GM12873 (cell line): ENCODE results near the gene PTPRC.

ENCODE experiments used
- TF ChIP-seq, protein P1 (sequence below): IDR thresholded peaks from 2 replicates; pipeline ENCODE4 v1.5.1; 2012; ENCODE audit warnings: low read depth, mild to moderate bottlenecking, moderate library complexity, low read length, control low read depth; ENCODE audit not compliant: insufficient read depth; ENCODE audit errors: missing control alignments

PTPRC gene

DNA sequence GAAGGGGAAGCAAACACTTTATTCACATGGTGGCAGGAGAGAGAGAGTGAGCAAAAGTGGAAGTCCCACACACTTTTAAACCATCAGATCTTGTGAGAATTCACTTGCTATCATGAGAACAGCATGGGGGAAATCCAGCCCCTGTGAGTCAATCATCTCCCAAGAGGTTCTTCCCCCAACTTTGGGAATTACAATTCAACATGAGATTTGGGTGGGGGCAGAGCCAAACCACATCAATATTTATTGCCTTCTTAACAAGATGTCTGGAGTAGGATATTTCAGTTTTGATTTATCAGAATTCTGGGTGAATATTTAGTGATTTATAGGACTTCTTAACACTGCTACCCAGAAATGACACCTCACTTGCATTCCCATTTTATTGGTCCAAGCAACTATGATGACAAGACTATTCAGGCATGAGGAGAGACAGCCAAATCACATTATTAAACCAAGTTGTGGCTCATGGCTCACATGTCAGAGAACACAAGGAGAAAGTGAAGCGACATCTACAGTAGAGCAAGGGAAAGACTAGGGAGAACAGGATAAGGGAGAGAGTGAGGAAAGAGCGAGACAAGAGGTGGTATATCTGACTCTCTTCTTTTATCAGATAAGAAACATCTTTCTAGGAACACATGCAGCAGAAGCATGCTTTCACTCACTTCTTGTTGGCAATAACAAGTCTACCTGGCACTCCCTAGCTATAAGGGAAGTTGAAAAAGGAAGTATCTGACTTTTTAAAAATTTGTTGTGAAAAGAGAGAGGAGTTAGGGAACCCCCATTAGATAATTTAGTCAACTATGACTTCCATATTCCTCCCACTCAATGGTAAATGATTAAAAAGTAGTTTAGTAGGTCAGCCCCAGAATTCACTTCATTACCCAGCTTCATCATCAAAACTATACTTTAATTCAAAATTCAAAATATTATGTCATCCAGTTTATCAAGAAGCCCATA is 36.6 kb upstream of the PTPRC start:
- TF ChIP-seq, protein P1, sequence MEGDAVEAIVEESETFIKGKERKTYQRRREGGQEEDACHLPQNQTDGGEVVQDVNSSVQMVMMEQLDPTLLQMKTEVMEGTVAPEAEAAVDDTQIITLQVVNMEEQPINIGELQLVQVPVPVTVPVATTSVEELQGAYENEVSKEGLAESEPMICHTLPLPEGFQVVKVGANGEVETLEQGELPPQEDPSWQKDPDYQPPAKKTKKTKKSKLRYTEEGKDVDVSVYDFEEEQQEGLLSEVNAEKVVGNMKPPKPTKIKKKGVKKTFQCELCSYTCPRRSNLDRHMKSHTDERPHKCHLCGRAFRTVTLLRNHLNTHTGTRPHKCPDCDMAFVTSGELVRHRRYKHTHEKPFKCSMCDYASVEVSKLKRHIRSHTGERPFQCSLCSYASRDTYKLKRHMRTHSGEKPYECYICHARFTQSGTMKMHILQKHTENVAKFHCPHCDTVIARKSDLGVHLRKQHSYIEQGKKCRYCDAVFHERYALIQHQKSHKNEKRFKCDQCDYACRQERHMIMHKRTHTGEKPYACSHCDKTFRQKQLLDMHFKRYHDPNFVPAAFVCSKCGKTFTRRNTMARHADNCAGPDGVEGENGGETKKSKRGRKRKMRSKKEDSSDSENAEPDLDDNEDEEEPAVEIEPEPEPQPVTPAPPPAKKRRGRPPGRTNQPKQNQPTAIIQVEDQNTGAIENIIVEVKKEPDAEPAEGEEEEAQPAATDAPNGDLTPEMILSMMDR: no peak

GRCh38 chr1:198604975-198605374 is 33.9 kb upstream of the PTPRC start:
- TF ChIP-seq, protein P1: no peak

GRCh38 chr1:198605406-198605805 is 33.4 kb upstream of the PTPRC start:
- TF ChIP-seq, protein P1: no peak

DNA sequence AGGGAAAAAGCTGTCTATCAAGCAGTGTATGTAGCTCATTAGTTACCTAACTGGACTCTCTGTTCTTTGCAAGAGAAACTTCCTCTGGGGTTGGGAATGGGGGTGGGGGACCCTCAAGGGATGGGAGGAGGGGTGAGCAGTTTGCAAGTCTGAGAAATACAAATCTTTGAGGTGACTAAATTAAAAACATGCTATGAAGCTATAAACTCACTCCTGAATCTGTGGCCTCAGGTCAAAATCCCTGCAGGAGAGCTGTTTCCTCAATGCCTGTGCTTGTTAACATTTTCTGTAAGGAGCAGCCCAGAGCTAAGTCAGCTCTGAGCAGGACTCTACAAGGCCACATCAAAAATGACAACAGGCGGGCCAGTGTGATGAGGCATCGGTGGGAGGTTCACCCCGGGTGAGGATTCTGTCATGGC is 32.8 kb upstream of the PTPRC start:
- TF ChIP-seq, protein P1: no peak

GRCh38 chr1:198607714-198608113 is 31.1 kb upstream of the PTPRC start:
- TF ChIP-seq, protein P1: no peak

DNA sequence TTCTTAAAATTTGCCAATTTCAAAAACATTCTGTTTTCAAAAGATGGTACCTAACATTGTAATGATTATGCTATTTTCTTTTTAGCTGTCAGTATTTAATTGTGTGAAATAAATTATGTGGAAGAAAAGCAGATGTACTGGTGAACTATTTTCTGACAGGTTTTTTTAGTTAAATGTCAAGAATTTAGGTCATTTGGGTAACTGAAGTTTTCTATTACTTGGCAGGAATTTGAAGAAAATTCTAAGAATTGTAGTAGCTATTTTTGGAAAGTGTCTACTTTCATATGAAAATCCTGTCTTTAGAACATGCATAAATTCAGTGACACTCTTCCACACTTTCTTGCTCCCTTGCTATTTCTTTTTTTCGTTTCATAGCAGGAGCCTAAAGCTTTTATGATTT is 28.5 kb upstream of the PTPRC start:
- TF ChIP-seq, protein P1: no peak

GRCh38 chr1:198611219-198611618 is 27.6 kb upstream of the PTPRC start:
- TF ChIP-seq, protein P1: no peak
